GM18873 (cell line): Measurements from ENCODE around the gene C5.
"Not testable (repeated sequence)": the region's sequence is repeated elsewhere in the genome, so short reads cannot be mapped to it uniquely, and the experiment has no call there.

ENCODE experiments used
- ATAC-seq: cut with Tn5 transposase; IDR thresholded peaks from one replicate; pipeline ENCODE4 v1.9.1; 2021; ENCODE audit warnings: mild to moderate bottlenecking, moderate library complexity, moderate number of reproducible peaks; ENCODE audit not compliant: unreplicated experiment, low FRiP score

The C5 gene

DNA sequence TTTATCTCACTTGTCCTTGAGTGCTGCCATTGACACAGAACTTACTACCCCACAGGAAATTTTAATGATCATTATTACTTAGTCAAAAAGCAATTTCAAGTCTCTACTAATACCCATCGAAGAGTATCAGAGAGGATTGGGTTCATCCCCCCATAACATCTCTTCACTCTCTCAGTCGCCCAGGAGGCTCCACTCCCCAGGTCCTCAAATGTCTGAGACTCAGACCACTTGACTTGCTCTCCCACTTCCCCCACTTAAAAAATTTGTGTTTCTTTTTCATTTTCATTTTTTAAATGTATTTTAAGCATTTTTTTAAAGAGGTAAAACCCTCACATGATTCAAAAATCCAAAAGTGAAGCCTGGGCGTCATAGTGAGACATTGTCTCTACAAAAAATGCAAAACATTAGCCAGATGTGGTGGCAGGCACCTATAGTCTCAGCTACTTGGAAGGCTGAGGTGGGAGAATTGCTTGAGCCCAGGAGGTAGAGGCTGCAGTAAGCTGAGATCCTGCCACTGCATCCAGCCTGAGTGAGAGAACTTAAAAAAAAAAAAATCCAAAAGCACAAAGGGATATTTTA, 66.7 kb downstream of the C5 start:
- ATAC-seq, result peak; percentile 52

DNA sequence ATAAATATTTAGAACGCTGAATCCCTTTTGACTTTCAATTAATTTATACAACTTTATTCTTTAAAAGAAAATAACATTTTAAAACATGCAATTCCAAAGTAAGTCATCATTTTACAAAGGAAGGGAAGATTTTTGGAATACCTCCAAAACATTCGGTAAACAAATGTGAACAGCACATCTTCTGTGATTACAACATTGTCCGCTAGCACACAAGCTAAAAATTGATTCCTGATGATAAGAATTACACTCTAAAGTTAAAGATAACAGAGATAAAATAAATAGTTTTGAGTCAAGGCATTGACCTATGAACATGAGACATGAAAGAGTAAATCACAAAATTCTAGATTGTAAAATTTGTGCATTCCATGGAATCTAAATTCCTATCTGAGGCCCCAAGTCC, 67.2 kb downstream of the C5 start:
- ATAC-seq, result no peak

DNA sequence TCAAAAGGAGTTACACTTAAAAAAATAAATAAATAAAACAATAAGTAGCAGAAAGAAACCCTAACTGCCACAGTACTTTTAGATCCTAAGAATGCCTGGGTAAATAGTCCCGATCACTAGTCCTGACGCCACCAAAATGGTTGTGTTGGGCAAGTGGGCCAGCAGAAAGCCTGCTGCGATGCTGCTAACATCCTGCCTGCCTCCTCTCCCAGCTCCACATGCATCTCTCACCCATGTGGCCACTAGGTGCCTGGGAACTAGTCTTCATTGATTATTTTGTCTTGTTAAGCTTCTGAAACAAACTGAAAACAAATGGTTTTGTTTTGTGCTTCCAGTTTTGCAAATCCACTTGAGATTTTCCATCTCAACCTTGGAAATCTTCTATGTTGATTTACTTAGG, 69.1 kb downstream of the C5 start:
- no peak for ATAC-seq

DNA sequence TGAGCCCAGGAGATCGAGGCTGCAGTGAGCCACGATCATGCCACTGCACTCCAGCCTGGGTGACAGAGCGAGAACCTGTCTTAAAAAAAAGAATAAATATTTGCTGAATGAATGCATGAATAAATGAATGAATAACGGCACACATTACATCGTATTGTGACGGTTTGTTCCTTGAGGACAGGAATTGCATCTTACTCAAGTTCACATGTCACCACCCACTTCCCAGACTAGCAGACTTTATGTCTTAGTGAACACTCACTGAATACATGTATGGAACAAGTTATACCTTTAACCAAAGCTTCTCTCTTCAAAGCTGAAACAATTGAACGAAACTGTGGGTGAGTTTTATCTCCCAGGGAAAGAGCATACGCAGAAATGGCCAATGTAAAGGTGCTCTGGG, 70.3 kb downstream of the C5 start:
- ATAC-seq, result no peak

DNA sequence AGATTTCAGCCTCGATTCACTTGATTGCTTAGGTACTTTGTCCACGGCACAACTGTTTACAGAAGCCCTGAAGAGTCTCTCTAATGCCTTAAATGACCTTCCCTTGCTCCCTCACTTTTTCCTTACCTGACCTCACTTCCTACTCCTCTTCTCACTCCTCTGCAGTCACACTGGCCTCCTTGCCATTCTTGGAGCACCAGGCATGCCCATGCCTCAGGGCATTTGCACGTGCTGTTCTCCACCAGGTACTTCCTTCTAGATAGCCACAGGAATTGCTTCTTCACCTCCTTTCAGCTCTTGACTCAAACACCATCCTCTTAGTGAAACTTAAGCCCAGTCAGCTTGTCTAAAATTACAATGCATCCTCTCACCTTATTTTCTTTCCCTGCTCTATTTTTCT, 71.1 kb downstream of the C5 start:
- no peak for ATAC-seq

DNA sequence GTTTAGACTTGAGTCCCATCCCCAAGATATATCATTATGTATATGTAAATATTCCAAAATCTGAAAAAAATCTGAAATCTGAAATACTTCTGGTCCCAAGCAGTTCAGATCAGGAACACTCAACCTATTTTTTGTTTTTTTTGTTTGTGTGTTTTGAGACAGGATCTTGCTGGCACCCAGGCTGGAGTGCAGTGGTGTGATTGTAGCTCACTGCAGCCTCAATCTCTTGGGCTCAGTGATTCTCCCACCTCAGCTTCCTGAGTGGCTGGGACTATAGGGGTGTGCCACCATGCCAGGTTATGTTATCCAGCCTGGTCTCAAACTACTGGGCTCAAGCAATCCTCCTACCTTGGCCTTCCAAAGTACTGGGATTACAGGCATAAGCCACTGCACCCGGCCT, 72.8 kb downstream of the C5 start:
- no peak for ATAC-seq

DNA sequence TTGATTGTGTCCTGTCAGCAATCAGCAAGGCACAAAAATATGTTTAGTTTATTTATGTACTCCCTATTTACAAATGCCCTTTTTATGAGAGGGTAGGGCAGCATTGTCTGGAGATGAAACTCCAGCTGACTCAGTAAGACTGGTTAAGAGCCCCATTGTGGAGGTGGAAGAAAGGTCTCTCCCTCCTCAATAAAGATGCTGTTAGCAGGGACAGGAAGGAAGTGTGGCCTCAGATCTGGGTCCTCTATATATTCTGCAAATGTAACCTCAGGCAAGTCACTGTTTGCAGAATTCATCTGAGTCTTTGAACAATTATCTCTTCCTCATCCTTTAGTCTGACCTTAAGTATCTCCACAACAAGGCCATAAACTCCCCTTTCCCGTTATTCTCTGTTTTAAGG, 75.2 kb downstream of the C5 start:
- ATAC-seq, result no peak

DNA sequence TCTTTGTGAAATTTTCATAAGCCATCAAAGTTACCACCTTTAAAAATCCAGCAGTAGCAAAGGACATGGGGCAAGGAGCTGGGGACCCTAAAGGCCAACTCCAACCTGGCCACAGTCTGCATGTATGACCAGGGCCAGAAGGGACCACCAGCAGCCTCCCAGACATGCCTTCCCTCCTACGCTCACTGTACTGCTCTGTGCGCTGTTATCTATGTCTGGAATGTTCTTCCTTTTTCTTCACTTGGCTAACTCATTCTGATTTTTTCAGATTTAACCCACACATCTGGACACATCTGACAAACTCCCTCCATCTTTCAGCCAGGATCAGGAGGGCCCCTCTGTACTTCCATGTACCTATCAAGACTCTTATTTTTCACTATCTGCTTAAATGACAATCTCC, 75.9 kb downstream of the C5 start:
- no peak for ATAC-seq

DNA sequence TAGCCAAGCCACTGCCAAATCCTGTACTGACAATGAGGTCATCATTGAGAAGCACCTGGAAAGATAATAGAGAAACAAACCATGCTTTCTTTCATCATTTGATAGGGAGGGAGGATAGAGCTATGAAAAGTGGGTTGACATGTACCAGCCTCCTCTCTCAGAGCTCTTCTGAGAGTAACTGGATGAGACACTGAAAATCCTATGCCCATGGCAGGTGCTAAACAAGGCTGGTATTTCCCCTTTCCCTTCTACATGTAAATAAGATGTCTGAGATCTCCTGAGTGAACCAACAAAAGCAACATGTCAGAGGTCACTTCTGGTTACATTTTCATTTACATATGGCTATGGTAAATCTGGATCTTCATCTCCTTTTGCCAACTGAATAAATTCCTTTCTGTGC, 78.1 kb downstream of the C5 start:
- ATAC-seq, result no peak

DNA sequence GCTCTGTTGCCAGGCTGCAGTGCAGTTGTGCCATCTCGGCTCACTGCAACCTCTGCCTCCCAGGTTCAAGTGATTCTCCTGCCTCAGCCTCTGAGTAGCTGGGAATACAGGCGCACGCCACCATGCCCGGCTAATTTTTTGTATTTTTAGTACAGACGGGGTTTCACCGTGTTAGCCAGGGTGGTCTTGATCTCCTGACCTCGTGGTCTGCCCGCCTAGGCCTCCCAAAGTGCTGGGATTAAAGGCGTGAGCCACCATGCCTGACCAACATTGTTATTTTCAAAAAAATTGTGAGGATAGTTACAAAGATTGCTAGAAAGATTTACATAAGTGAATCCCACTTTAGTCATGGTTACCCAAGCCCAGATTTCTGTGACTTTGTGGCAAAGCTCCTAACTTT, 78.6 kb downstream of the C5 start:
- not testable (repeated sequence) for ATAC-seq

DNA sequence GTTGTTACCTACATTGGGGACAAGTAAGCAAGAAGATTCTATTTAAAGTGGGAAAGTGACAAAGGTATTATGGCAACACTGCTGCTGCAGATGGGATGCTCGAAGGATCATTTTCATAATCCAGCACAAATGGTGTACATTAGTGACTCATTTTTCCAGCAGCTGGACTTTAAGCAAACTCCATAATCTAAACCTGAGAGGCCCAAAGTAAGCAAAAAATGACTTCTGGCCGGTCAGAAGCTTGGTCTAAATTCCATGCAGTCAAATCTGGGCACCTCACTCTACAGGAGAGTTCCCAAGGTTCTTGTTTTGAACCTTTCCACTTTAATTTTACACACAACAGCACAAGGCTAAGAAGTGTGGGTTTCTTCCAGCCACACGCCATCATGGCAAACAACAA, 79.8 kb downstream of the C5 start:
- no peak for ATAC-seq

DNA sequence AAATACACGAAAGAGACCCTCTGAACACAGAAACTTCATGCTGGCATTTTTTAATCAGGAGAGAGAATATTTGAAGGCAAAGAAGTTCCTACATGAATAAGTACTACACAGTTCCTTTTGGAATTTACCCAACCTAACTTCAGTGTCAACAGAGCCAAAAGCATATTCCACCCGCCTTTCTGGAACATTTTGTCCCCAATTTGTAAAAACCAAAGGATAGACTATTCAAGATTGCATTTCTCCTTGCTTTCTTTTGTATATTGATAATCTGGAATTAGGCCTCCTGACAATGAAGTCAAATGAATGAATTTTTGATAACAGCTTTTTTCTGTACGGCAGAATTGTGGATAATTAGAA, 84.1 kb downstream of the C5 start:
- ATAC-seq, result no peak

DNA sequence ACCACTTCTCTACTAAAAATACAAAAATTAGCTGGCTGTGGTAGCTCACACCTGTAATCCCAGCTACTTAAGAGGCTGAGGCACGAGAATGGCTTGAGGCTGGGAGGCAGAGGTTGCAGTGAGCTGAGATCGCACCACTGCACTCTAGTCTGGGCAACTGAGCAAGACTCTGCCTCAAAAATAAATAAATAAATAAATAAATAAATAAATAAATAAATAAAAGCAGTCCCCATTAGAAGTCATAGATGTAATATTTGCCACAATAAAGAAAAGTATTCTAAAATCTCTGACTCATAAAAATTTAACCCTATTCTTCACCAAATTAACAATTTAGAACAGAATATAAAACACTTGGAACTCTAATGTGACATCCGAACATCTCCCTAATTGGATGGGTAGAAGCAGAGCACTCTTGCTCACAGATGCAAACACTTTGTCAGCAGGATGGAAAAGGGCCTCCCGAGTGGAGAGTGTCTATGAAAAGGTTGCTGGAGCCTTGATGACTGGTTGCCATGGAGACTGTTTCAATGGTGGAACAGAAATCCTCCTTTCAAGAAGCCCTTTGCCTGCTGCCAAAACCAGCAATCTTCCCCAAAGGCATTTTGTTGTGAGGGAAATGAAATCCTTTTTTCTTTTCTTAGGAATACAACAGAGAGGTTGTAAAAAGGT, 84.6 kb downstream of the C5 start:
- ATAC-seq, result no peak

DNA sequence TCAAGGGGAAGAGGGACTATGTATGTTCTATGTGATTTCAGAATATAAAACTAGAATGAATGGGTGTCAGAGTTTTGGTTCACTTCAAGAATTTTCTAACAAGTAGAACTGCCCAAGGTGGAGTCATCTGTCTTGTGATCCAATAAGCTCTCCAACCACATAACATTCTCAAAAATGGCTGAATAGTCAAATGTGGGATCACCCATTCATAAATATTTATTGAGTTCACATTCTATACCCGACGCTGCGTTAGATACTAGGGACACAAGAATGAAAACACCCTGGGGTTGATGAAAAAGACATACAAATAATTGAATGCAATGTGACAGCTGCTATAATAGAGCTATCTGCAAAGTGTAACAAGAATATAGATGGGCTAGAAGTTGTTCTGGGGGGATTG, 88.1 kb downstream of the C5 start:
- no peak for ATAC-seq

DNA sequence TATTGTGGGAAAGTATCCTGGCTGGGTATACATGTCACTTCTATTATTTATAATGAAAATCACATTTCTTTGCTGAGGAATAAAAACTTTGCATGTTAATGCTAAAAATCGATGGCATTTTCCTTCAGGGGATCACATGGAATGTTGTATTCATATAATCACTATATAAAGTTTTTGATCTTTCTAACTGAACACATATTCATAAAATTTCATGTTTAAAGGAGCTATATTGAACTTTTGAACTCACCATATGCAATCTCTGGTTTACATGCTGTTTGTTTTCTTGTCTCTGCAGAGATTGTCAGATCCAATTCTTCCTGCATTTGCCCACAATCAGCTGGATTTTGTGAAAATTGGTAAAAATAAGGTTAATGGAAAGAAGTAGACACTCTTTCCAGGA, 90.1 kb downstream of the C5 start:
- no peak for ATAC-seq

DNA sequence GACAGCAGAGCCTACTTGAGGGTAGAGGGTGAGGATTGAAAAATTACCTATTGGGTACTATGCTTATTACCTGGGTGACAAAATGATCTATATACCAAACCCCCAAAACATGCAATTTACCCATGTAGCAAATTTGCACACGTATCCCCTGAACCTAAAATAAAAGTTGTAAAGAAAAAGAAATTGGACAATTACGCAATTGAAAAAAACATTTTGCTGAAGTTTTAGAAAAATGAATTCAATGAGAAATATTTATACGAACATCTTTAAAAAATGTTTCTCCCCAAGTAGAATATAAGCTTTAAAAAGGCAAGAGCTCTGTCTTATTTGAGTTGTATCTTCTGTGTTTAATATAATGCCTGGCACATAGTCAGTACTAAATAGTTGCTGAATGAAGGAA, 93.2 kb downstream of the C5 start:
- ATAC-seq, result no peak

DNA sequence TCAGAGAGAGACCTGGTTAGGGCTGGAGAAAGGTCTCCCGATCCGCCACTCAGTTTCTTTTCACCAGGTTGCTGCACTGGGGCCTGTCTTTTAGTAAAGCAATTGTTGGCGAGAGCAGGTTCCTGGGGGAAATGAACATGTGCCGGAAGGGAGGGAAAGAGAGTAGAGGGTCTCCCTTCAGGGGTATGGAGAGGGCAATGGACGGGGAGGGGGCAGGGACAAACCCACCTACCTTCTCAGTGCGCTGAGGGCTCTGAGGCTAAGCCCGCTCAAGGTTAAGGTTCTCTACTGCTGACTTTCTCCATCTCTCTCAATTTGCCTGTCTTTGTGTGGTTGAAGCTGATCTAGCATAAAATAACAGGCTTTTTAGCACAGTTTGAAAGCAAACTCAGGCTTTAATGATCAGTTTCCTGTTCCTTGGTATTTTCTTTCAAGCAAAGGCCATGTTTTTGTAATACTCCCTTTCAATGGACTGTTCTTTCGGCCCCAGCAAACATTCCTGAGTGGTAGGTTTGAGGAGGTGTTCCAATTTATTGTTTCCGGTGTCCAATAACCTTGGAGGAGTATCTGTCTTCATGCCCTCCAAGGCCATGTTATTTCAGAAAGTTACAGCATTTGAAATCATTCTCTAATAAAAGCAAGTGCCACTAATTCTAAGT, 98.0 kb downstream of the C5 start:
- ATAC-seq, result no peak

DNA sequence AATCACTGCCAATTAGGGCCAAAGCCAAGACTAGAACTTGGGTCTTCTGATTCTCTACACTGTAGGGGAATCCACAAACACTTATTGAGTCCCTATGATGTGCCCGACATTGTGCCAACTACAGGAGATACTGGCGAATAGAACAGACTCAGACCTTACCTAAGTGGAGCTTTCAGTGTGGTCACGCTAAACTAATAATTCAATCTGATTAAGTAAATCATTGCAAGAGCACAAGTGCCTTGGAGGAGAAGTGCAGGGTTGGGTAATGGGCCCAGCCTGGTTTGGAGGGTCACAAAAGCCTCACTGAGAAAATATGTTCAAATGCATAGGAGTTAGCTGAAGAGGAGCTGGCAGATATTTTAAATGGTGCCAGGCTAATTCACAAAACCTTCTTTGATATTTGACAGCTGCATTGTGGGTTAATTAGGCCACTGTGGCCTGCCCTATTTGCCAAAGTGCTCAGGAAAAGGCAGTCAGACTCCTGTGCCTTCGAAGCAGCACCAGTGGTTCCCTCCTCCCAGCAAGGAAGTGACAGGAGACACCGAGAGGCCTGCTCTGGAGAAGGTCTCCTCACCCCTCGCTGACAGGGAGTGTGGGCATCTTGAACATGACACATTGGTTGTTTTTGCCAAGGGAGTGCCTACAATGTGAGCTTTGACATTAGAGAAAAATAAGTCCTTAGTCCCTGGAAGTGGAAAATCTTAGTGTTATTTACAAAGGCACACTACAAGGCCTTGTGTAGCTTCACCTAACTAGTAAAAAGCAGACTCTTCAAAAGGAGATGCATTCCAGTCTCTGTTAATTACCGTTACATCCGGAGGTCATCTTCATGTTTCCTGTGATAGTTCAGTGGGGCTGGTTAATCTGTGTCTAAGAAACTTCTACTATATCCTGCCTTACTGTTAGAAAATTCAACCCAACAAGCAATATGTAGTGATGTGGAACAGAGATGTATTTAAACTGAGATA, 99.4 kb downstream of the C5 start:
- ATAC-seq, result no peak

DNA sequence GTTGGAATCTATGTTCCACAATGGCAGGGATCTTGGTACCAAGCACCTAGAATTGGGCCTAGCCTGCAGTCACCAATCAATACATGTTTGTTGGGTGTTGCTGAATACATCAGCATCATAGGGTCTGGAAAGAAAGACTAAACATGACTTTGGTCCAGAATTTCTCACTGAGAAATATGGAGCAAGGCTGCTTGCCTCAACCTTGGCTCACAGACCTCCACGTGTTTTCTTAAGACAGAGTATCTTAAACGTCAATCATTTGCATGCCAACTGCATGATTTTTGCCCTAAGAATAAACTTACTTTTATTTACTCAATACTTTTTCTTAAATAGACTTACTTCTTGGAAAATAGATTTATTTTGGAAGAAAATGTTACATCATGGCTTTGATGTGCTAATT, 100.8 kb downstream of the C5 start:
- ATAC-seq, result no peak

DNA sequence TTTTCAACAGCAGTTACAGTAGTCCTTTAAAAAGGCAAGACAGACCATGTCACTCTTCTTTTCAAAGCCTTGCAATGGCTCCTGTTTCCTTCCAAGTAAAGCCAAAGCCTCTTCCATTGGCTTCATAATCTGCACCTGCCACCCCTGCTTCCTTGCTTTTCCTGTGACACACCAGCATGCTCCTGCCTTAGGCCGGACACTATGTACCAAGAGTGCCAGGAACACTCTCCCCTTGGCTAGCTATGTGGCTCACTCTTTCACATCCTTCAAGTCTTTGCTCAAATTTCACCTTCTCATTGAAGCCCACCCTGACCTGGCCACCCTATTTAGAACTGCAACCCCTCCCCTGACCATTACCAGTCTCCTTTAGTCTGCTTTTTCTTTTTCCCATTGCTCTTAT, 101.3 kb downstream of the C5 start:
- ATAC-seq, result no peak

DNA sequence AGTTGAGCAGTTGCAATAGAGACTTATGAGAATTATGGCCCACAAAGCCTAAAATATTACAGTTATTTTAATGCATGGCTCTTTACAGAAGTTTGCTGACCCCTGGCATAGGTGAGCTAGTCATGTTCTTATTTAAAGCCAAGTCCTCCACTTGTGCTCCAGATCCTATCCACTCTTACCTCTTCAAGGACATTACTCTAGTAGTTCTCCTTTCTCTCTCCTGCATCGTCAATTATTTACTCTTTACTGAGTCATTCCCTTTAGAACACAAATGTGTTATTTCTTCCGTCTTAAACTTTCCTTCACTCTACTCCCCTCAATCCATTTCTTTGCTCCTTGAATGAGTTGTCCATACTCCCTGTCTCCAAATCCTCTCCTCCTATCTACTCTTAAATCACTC, 102.9 kb downstream of the C5 start:
- no peak for ATAC-seq
